HG03097 (cell line): ENCODE results near the gene SLC25A34.

ENCODE experiments used
- ATAC-seq: cut with Tn5 transposase; IDR thresholded peaks from one replicate; pipeline ENCODE4 v1.9.1; 2021; ENCODE audit not compliant: unreplicated experiment, low FRiP score

Gene SLC25A34

DNA sequence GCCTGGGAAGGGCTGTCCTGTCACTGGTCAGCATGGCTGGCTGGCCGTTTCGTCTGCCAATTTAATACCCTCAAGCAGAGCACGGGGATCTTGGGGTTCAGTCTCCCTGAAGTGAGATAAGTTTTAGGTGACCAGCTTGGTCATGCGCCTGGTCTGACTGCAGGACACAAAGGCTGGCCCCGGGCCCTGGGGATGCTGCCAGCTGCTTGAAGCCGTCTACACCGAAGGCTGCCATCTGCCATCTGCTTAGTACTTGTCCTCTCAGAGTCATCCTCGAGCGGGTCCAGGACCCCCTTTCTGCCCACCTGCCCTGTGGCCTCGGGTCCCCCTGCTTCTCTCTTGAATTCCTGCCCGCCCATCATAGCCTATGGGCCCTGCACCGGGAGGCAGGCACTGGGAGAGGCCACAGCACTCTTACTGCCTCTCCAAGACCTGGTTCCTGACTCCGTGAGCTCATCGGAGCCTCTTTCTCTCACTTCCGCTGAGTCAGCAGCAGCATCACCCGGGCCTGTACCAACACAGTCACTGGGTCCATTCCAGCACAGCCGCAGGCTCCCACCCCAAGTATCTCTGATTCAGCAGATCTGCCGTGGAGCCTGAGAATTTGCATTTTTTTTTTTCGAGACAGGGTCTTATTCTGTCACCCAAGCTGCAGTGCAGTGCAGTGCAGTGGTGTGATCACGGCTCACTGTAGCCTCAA is 29.6 kb downstream of the SLC25A34 start:
- no peak for ATAC-seq

GRCh38 chr1:15767941-15768340 is 31.9 kb downstream of the SLC25A34 start:
- ATAC-seq = no peak

DNA sequence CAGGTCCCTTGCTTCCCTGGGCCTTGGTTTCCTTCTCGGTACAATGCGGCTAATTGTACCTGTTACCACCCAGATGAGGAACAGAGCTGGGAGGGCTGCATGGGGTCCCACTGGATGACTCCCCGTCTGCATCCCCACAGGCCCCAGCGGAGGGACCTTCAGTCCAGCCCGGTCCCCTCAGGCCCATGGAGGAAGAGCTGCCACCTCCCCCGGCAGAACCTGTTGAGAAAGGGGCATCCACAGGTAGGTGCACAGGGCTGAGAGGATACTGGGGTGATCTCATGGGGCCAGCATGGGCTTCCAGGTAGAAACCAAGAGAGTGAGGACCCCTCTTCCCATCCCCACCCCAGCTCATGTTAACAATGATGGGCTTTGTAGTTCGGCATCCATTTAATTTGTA is 32.3 kb downstream of the SLC25A34 start:
- ATAC-seq = no peak

GRCh38 chr1:15770313-15770962 is 34.4 kb downstream of the SLC25A34 start:
- ATAC-seq = no peak

GRCh38 chr1:15771836-15772515 is 35.9 kb downstream of the SLC25A34 start:
- no peak for ATAC-seq

DNA sequence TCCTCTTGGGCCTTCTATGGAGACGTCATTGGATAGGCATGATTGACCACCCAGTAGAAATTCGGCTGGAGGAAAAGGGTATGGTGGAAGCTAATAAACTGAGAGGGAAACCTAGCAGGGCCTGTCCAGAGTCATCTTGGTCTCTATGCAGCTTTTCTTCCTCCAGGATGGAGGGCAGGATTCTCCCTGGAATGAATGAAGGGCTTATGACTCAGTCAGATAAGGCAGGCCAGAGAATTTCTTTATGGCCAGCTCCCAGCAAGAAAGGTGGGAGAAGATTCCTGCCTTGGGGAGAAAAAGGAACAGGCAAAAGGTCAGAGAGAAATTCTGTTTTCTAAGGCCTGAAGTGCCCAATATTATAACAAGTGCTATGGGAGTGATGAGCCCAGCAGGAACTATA is 39.6 kb downstream of the SLC25A34 start:
- ATAC-seq = no peak

DNA sequence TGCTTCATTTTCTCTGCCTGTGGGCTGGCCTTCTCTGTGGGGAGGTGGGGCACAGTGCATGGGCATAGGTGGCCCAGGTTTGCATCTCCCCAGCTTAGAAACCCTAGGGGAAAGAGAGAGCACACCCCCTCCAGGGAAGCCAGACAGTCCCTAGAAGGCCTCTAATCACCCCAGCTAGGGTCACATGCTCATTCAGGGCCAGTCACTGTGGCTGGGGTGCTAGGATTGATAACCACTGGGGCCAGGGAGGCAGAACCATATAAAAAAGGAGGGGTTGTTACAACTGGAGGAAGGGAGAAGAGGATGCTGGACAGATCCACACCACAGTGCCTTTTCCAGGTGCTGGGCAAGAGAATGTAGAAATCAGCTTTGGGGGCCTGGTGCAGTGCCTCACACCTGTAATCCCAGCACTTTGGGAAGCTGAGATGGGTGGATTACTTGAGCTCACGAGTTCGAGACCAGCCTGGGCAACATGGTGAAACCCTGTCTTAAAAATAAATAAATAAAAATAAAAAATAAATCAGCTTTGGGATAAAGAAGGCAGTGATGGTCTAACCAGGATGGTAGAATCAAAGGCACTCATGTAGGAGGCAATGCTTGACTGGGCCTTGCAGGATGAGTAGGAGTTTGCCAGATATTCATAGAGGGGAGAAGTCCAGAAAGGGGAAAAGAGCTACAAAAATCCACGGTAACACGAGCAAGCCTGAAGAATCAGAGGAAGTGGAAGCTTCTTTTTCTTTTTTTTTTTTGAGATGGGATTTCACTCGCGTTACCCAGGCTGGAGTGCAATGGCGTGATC is 42.0 kb downstream of the SLC25A34 start:
- ATAC-seq = no peak

- ATAC-seq = no peak
Observed at GRCh38 chr1:15785683-15786082, 49.6 kb downstream of the SLC25A34 start.

- no peak for ATAC-seq
Observed at GRCh38 chr1:15786581-15786980, 50.5 kb downstream of the SLC25A34 start.

- no peak for ATAC-seq
Observed at GRCh38 chr1:15788624-15789301, 52.7 kb downstream of the SLC25A34 start.
